CD4-positive, alpha-beta memory T cell (primary cell): ENCODE results near the gene URGCP. TPM values are rescaled to one million over a fixed set of nuclear protein-coding genes. Genes with fewer than 3 reads are reported as not detected.

Experiments used
- CTCF ChIA-PET: fragments of 350-600 bp; sonication (Branson Sonifier 250); formaldehyde crosslinking; loops from one replicate; lab custom pipeline; 2021; ENCODE audit warnings: inconsistent platforms; ENCODE audit not compliant: partially characterized antibody; lab: Charles Lee
- POLR2A ChIA-PET: fragments of 350-600 bp; sonication (Branson Sonifier 250); formaldehyde crosslinking; loops from one replicate; lab custom pipeline; 2021; ENCODE audit not compliant: partially characterized antibody; lab: Charles Lee
- DNase-seq, 5 donors: peaks; one replicate each; pipeline versions ENCODE4 v3.0.0 to v3.0.0-alpha.2; 2020 to 2022; ENCODE audit warnings: mixed read lengths in 1 of 5
- H3K27ac ChIP-seq: one replicate; pipeline ENCODE4 v1.7.0; 2013; ENCODE audit warnings: low read depth, low read length
- H3K27me3 ChIP-seq: 2 replicates; pipeline ENCODE4 v1.7.0; 2013; ENCODE audit warnings: mild to moderate bottlenecking, low read length, moderate library complexity; ENCODE audit not compliant: insufficient read depth
- H3K36me3 ChIP-seq: 2 replicates; pipeline ENCODE4 v1.7.0; 2013; ENCODE audit warnings: mild to moderate bottlenecking, low read length, moderate library complexity; ENCODE audit not compliant: insufficient read depth
- H3K4me1 ChIP-seq: 2 replicates; pipeline ENCODE4 v1.7.0; 2013; ENCODE audit warnings: mild to moderate bottlenecking, low read length, moderate library complexity; ENCODE audit not compliant: insufficient read depth
- H3K4me3 ChIP-seq, 2 donors: one replicate each; pipeline ENCODE4 v1.7.0; 2013; ENCODE audit warnings: low read length in 2 of 2, mild to moderate bottlenecking in 1 of 2
- H3K9me3 ChIP-seq, 2 donors: one replicate each; pipeline ENCODE4 v1.7.0; 2013; ENCODE audit warnings: low read length in 2 of 2, control low read depth in 1 of 2; ENCODE audit not compliant: control insufficient read depth in 1 of 2
- H3K27ac Mint-ChIP-seq, 7 donors: one replicate each; pipeline ENCODE4 v1.8.0; 2020 to 2021; ENCODE audit warnings: mixed read lengths in 7 of 7, mild to moderate bottlenecking in 6 of 7, inconsistent platforms in 3 of 7, moderate library complexity in 3 of 7
- H3K27me3 Mint-ChIP-seq, 2 donors: one replicate each; pipeline ENCODE4 v1.8.0; 2020 to 2021; ENCODE audit warnings: mixed read lengths in 2 of 2
- H3K36me3 Mint-ChIP-seq, 2 donors: one replicate each; pipeline ENCODE4 v1.8.0; 2020 to 2021; ENCODE audit warnings: mixed read lengths in 2 of 2, inconsistent platforms in 1 of 2, mild to moderate bottlenecking in 1 of 2
- H3K4me1 Mint-ChIP-seq, 4 donors: one replicate each; pipeline ENCODE4 v1.8.0; 2020 to 2021; ENCODE audit warnings: mixed read lengths in 4 of 4, mild to moderate bottlenecking in 1 of 4
- H3K4me3 Mint-ChIP-seq, 8 donors: one replicate each; pipeline ENCODE4 v1.8.0; 2020 to 2021; ENCODE audit warnings: mixed read lengths in 8 of 8, mild to moderate bottlenecking in 7 of 8, moderate library complexity in 6 of 8, inconsistent platforms in 3 of 8
- H3K9me3 Mint-ChIP-seq, 8 donors: one replicate each; pipeline ENCODE4 v1.8.0; 2020 to 2021; ENCODE audit warnings: mixed read lengths in 8 of 8, mild to moderate bottlenecking in 5 of 8, inconsistent platforms in 3 of 8, moderate library complexity in 1 of 8
- intact Hi-C: fragments of 100-400 bp; cut with micrococcal nuclease; formaldehyde crosslinking; loops from one replicate; pipeline ENCODE4 v1.15.1; 2023
- polyA plus RNA-seq, 2 donors: library from polyadenylated mRNA; unstranded; fragments of 300-500 nt; fragmentation: Illumina TruSeq; gene quantifications; one replicate each; pipeline ENCODE4 v1.2.3, GENCODE V29; 2021
- total RNA-seq, 2 experiments: library from RNA; stranded (reverse); gene quantifications; one replicate each; pipeline ENCODE4 v1.2.3, GENCODE V29; 2021

URGCP gene
- total and polyA plus RNA-seq, 4 experiments from 2014 or later = 17.1 to 36.1 (median 32.2) TPM

- no peak for DNase-seq
- H3K9me3 Mint-ChIP-seq = no peaks in the 10 kb centered on the region
- CTCF ChIA-PET = no interaction called here
- Histone ChIP-seq H3K4me3 (no peak overlapping the region), H3K9me3 (no peaks in the 10 kb centered on the region), H3K27ac (no peak overlapping the region), H3K4me1 (peaks cover 21% of the 10 kb centered on the region), H3K27me3 (no peaks in the 10 kb centered on the region), H3K36me3 (no peaks in the 10 kb centered on the region)
- POLR2A ChIA-PET = no interaction called here
- no peaks in the 10 kb centered on the region for H3K27me3 Mint-ChIP-seq
- intact Hi-C loops = no loop called here
- H3K27ac Mint-ChIP-seq = peak overlapping the region in 2 of 7 donors; percentile 42 to 46
- no peak overlapping the region for H3K4me3 Mint-ChIP-seq
- H3K36me3 Mint-ChIP-seq = peaks cover 0 to 5% of the 10 kb centered on the region in 2 donors
- peaks cover 11 to 32% (median 19%) of the 10 kb centered on the region in 4 donors for H3K4me1 Mint-ChIP-seq
Observed at GRCh38 chr7:43929529-43930457, 23.4 kb upstream of the URGCP start.

GRCh38 chr7:43927810-43928209 lies 21.4 kb upstream of the URGCP start:
- Mint-ChIP-seq H3K9me3 (peaks cover 0 to under 1% (median 0%) of the 10 kb centered on the region in 8 donors), H3K27me3 (no peaks in the 10 kb centered on the region), H3K36me3 (peaks cover 0 to 5% of the 10 kb centered on the region in 2 donors), H3K4me3 (peak overlapping the region in 7 of 8 donors; percentile 42 to 92 (median 68)), H3K4me1 (peaks cover 13 to 38% (median 23%) of the 10 kb centered on the region in 4 donors), H3K27ac (peak overlapping the region; percentile 72 to 92 (median 81))
- peaks cover 30% of the 10 kb centered on the region for H3K4me1 ChIP-seq
- ChIA-PET POLR2A (interaction anchor here (2.4 kb wide), 1 partner anchor 23 kb away, joined by 12 read pairs; no protein-coding TSS in a partner anchor), CTCF (no interaction called here)
- no peaks in the 10 kb centered on the region for H3K36me3 ChIP-seq
- no peak overlapping the region for H3K4me3 ChIP-seq
- intact Hi-C loops = no loop called here
- H3K27ac ChIP-seq = peak overlapping the region; percentile 76
- no peaks in the 10 kb centered on the region for H3K27me3 ChIP-seq
- no peak for DNase-seq
- H3K9me3 ChIP-seq = no peaks in the 10 kb centered on the region

GRCh38 chr7:43926798-43927123 lies 20.4 kb upstream of the URGCP start:
- ChIA-PET CTCF (interaction anchor here (0.5 to 1.4 kb wide), 2 partner anchors 92 to 1188 kb away, joined by 3 to 4 read pairs; no protein-coding TSS in a partner anchor), POLR2A (interaction anchor here (0.6 to 2.8 kb wide), 12 partner anchors 9 to 921 kb away, joined by 3 to 18 read pairs (median 5); partner anchors contain the start of genes DBNL, H2AZ2, MRPS24 and NUDCD3)
- peaks cover 0 to 5% of the 10 kb centered on the region in 2 donors for H3K36me3 Mint-ChIP-seq
- intact Hi-C loops = loop anchor here (1.0 kb wide), 2 partner anchors 20 to 57 kb away; partner anchors contain the start of genes MRPS24 and URGCP
- Histone ChIP-seq H3K27ac (peak overlapping the region; percentile 76), H3K27me3 (no peaks in the 10 kb centered on the region), H3K36me3 (no peaks in the 10 kb centered on the region), H3K4me1 (peaks cover 30% of the 10 kb centered on the region), H3K4me3 (peak overlapping the region; percentile 67 to 86), H3K9me3 (no peaks in the 10 kb centered on the region)
- peak overlapping the region; percentile 85 to 93 (median 90) for H3K4me3 Mint-ChIP-seq
- H3K27ac Mint-ChIP-seq = peak overlapping the region; percentile 90 to 98 (median 96)
- H3K27me3 Mint-ChIP-seq = no peaks in the 10 kb centered on the region
- H3K4me1 Mint-ChIP-seq = peaks cover 15 to 38% (median 23%) of the 10 kb centered on the region in 4 donors
- DNase-seq = no peak
- peaks cover 0 to 1% (median 0%) of the 10 kb centered on the region in 8 donors for H3K9me3 Mint-ChIP-seq

- peak within 1 kb of the TSS; percentile 92 to 98 (median 97) for H3K27ac Mint-ChIP-seq
- peak within 1 kb of the TSS; percentile 76 for H3K27ac ChIP-seq
- no peaks in the 10 kb centered on the region for H3K36me3 ChIP-seq
- ChIA-PET CTCF (interaction anchor here (0.5 to 1.4 kb wide), 2 partner anchors 92 to 1189 kb away, joined by 3 to 4 read pairs; no protein-coding TSS in a partner anchor), POLR2A (interaction anchor here (0.6 to 2.8 kb wide), 14 partner anchors 9 to 922 kb away, joined by 3 to 18 read pairs (median 4); partner anchors contain the start of genes DBNL, H2AZ2, MRPS24 and NUDCD3)
- intact Hi-C loops = loop anchor here (1.0 kb wide), 2 partner anchors 20 to 57 kb away; partner anchors contain the start of genes MRPS24 and URGCP
- peaks cover 0 to 5% of the 10 kb centered on the region in 2 donors for H3K36me3 Mint-ChIP-seq
- H3K9me3 ChIP-seq = no peaks in the 10 kb centered on the region
- H3K4me3 Mint-ChIP-seq = peak within 1 kb of the TSS; percentile 85 to 93 (median 90)
- no peaks in the 10 kb centered on the region for H3K27me3 Mint-ChIP-seq
- H3K4me3 ChIP-seq = peak within 1 kb of the TSS; percentile 67 to 86
- H3K4me1 Mint-ChIP-seq = peaks cover 15 to 38% (median 23%) of the 10 kb centered on the region in 4 donors
- DNase-seq = peak; percentile 87 to 91 (median 90)
- peaks cover 0 to 1% (median 0%) of the 10 kb centered on the region in 8 donors for H3K9me3 Mint-ChIP-seq
- peaks cover 30% of the 10 kb centered on the region for H3K4me1 ChIP-seq
- H3K27me3 ChIP-seq = no peaks in the 10 kb centered on the region
Observed at GRCh38 chr7:43925984-43926797, 19.8 kb upstream of the URGCP start, which contains the start of gene UBE2D4. TSS of gene UBE2D4 (plus strand) at chr7:43926436. CDS start at chr7:43926533, 97 bp downstream.

GRCh38 chr7:43922726-43923125 lies 16.3 kb upstream of the URGCP start:
- no peak overlapping the region for H3K27ac ChIP-seq
- no peaks in the 10 kb centered on the region for H3K27me3 Mint-ChIP-seq
- DNase-seq = no peak

GRCh38 chr7:43921423-43921822 lies 15.0 kb upstream of the URGCP start:
- ChIA-PET CTCF (no interaction called here), POLR2A (no interaction called here)
- no peak overlapping the region for H3K27ac ChIP-seq
- H3K9me3 ChIP-seq = no peaks in the 10 kb centered on the region
- intact Hi-C loops = no loop called here
- no peaks in the 10 kb centered on the region for H3K36me3 ChIP-seq
- no peak overlapping the region for H3K4me3 ChIP-seq
- DNase-seq = no peak
- peaks cover 7 to 9% of the 10 kb centered on the region in 2 donors for H3K36me3 Mint-ChIP-seq
- H3K4me1 ChIP-seq = peaks cover 21% of the 10 kb centered on the region
- no peaks in the 10 kb centered on the region for H3K27me3 ChIP-seq
- no peak overlapping the region for H3K4me3 Mint-ChIP-seq
- peaks cover 0 to 1% (median 0%) of the 10 kb centered on the region in 8 donors for H3K9me3 Mint-ChIP-seq
- H3K27me3 Mint-ChIP-seq = no peaks in the 10 kb centered on the region
- H3K4me1 Mint-ChIP-seq = peaks cover 10 to 28% (median 14%) of the 10 kb centered on the region in 4 donors
- no peak overlapping the region for H3K27ac Mint-ChIP-seq

More at GRCh38 chr7:43922726-43923125, 16.3 kb upstream of the URGCP start:
- H3K9me3 ChIP-seq = no peaks in the 10 kb centered on the region
- no peaks in the 10 kb centered on the region for H3K36me3 ChIP-seq
- CTCF ChIA-PET = no interaction called here
- Mint-ChIP-seq H3K27ac (peak overlapping the region in 3 of 7 donors; percentile 4 to 52 (median 17)), H3K36me3 (peaks cover 7 to 9% of the 10 kb centered on the region in 2 donors), H3K9me3 (peaks cover 0 to 1% (median 0%) of the 10 kb centered on the region in 8 donors), H3K4me3 (no peak overlapping the region), H3K4me1 (peaks cover 13 to 38% (median 23%) of the 10 kb centered on the region in 4 donors)
- intact Hi-C loops = no loop called here
- POLR2A ChIA-PET = interaction anchor here (0.9 kb wide), 1 partner anchor 53 kb away, joined by 3 read pairs; the partner anchor contains the start of gene MRPS24
- H3K4me3 ChIP-seq = no peak overlapping the region
- peaks cover 30% of the 10 kb centered on the region for H3K4me1 ChIP-seq
- no peaks in the 10 kb centered on the region for H3K27me3 ChIP-seq
